ENCODE measurements around the gene ITPR1. TPM values are rescaled to one million over a fixed set of nuclear protein-coding genes. Genes with fewer than 3 reads are reported as not detected.

The ITPR1 gene
- total and polyA plus RNA-seq, 10 of the 15 experiments (the other 5 are each of a cell fraction or from before 2014, with no cell fraction given): 12.2 to 239 (median 28.4) TPM

- TF ChIP-seq ZNF24 (IDR thresholded peaks at IDR 0.05): peak; percentile 76
- no peak for TF ChIP-seq CREM (IDR thresholded peaks at IDR 0.05; ENCODE audit: low read depth)
- peak; percentile 36 for TF ChIP-seq RAD21 (IDR thresholded peaks at IDR 0.05; ENCODE audit: insufficient read depth, low read depth, low read length)
- no peak for TF ChIP-seq RBBP5 (conservative IDR thresholded peaks at IDR 0.05)
- 0 out of 2 replicates have a peak, but pooled peaks have one; percentile 27 for TF ChIP-seq MEF2A (IDR thresholded peaks at IDR 0.05; ENCODE audit: insufficient read depth, low read depth, low read length)
- peak; percentile 52 for TF ChIP-seq SKIL (IDR thresholded peaks at IDR 0.05; ENCODE audit: low read depth, poor library complexity, severe bottlenecking)
- TF ChIP-seq EP300 (IDR thresholded peaks at IDR 0.05; ENCODE audit: borderline replicate concordance in 1 of 2, control insufficient read depth in 1 of 2, low read depth in 2 of 2, low read length in 2 of 2): peak; percentile 49 to 67; a peak in 2 of 4 replicates
- peak; percentile 71; the same call in 1 of the 2 replicates for TF ChIP-seq PAX5 (IDR thresholded peaks at IDR 0.05; ENCODE audit: borderline replicate concordance, low read depth, low read length)
- TF ChIP-seq TARDBP (IDR thresholded peaks at IDR 0.05; ENCODE audit: borderline replicate concordance): no peak
- 0 out of 2 replicates have a peak, but pooled peaks have one; percentile 64 for TF ChIP-seq SMAD5 (IDR thresholded peaks at IDR 0.05; ENCODE audit: low read depth)
Measured at GRCh38 chr3:4754180-4755086, 261.3 kb downstream of the ITPR1 start (continued).

Measured in GM12878 (cell line).